Astrocyte of the spinal cord (primary cell): ENCODE data around the gene DISC1.
"Not testable (repeated sequence)": the region's sequence is repeated elsewhere in the genome, so short reads cannot be mapped to it uniquely, and the experiment has no call there.

ENCODE experiments used
- DNase-seq: peaks from one replicate; pipeline ENCODE4 v3.0.0; 2011; ENCODE audit warnings: low read depth, low spot score
- H3K4me3 ChIP-seq: 2 replicates; pipeline ENCODE4 v1.5.1; 2011; ENCODE audit warnings: low read depth, mild to moderate bottlenecking, low read length, moderate library complexity
- in situ Hi-C: cut with HindIII; loops from 2 replicates; pipeline ENCODE4 v1.10.0; 2017; ENCODE audit warnings: low sequenced_read_pairs
- TF ChIP-seq, protein P1 (sequence below): IDR thresholded peaks from 2 replicates; pipeline ENCODE4 v1.5.1; 2012; ENCODE audit warnings: low read depth, mild to moderate bottlenecking, low read length, inconsistent platforms

The DISC1 gene

DNA sequence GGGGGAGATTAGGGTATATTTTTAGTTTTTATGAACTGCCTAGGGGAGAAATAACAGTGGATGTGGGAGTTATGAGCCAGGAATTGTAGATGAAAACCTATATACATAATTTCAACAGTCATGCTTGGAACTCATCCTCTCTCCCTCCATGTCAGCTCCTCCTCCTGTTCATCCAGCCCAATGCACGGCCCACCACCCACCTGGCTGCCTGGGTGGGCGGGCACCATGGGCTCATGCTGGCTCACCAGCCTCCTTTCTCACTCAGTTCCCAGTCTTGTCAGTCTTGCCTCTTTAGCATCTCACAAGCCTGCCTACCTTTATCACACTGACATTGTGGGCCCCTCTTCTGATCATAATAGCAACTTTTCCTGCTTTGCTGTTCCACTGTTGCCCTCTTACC, 336.0 kb downstream of the DISC1 start:
- in situ Hi-C loops = no loop called here
- DNase-seq = no peak
- H3K4me3 ChIP-seq = no peak overlapping the region
- TF ChIP-seq, protein P1, sequence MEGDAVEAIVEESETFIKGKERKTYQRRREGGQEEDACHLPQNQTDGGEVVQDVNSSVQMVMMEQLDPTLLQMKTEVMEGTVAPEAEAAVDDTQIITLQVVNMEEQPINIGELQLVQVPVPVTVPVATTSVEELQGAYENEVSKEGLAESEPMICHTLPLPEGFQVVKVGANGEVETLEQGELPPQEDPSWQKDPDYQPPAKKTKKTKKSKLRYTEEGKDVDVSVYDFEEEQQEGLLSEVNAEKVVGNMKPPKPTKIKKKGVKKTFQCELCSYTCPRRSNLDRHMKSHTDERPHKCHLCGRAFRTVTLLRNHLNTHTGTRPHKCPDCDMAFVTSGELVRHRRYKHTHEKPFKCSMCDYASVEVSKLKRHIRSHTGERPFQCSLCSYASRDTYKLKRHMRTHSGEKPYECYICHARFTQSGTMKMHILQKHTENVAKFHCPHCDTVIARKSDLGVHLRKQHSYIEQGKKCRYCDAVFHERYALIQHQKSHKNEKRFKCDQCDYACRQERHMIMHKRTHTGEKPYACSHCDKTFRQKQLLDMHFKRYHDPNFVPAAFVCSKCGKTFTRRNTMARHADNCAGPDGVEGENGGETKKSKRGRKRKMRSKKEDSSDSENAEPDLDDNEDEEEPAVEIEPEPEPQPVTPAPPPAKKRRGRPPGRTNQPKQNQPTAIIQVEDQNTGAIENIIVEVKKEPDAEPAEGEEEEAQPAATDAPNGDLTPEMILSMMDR = no peak

DNA sequence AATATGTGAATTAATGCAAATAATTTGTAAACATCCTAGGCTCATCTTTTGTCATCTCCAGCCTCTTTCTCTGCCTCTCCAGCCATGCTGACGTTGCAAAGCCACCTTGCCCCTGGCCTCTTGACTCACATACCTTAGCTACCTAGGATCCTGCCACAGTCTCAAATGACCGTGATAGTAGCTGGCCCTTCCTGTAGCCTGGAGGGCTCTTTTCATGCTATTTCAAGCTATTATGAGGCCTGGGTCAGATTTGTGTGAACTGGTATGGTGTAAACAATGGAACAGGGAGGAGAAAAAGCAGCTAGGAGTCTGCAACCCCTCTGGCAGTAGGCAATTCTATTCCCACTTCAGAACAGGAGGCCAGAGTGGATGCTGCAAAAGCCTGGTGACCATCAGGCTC, 337.7 kb downstream of the DISC1 start:
- H3K4me3 ChIP-seq = no peak overlapping the region
- no peak for DNase-seq
- TF ChIP-seq, protein P1 = no peak
- in situ Hi-C loops = no loop called here

DNA sequence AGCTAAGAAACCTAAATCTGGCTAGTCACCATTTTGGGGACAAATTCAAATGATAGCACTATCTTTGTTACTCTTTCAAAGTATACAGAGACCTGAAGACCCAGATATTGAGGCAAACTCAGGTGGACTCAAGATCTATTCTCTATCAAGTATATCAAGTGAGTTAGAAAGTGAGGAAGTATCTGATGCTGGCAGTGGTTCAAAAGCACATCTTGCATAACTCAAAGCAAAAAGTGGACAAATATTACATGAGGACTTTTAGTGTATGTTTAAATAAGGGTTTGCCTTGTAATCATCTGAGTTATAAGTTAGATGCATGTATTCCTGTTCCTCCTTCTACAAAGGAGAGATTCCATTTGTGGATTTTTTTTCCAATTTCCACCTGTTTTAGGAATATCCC, 338.4 kb downstream of the DISC1 start:
- TF ChIP-seq, protein P1 = no peak
- in situ Hi-C loops = no loop called here
- no peak overlapping the region for H3K4me3 ChIP-seq
- DNase-seq = no peak

DNA sequence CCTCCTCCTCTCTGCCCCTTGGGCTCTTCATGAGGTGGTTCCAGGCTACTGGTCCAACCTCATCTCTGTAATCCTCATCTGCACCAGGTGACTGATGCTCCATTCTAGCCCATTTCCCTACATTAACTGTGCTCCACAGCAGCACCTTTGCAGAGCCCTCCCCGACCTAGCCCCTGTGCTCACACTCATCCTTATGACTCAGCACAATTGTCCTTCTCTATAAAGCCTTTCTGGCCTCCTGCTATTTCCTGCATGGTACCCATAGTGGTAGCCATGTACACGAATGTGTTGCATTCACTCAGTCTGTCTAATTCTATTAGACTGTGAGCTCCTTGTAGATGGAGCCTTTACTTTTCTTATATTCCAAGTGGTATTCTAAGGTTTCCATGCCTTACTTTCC, 339.0 kb downstream of the DISC1 start:
- TF ChIP-seq, protein P1 = no peak
- in situ Hi-C loops = no loop called here
- H3K4me3 ChIP-seq = no peak overlapping the region
- no peak for DNase-seq

DNA sequence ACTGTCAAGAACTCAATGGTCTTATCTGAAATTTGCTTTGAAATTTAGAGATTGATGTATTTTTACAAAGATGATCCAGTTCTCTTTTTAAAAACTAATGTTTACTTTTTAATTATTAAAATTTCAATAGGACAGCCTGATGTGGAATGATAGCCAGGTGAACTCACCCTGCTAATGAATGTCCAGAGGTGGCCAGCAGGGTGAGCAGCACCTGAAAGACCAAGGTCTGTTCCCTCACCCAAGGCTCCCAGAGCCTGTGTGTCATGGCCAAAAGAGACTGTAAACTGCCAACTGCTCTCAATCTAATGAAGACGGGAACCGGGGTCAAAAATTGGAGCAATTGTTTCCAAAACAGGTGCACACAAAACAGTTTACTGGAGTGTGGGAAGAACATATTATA, 340.4 kb downstream of the DISC1 start:
- in situ Hi-C loops = no loop called here
- H3K4me3 ChIP-seq = no peak overlapping the region
- TF ChIP-seq, protein P1 = no peak
- no peak for DNase-seq

DNA sequence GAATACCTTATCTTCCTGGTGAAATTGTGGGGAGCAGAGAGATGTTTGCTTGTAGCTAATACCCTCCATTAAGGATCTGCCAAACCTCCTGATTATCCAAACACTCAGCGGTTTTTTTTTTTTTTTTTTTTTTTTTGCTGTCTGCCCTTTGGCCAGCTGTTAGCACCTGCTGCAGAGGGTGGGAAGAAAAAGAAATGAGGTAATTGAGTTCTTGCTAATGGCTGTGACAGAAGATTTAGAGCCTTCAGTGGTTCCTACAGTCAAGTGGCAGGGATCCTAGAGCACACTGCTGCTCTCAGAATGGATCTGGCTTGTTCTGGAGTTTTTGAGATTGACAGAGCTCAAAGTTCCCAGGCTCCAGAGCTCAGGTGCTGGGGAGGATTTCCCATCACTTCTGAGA, 342.5 kb downstream of the DISC1 start:
- in situ Hi-C loops = no loop called here
- no peak for DNase-seq
- TF ChIP-seq, protein P1 = no peak
- H3K4me3 ChIP-seq = no peak overlapping the region

DNA sequence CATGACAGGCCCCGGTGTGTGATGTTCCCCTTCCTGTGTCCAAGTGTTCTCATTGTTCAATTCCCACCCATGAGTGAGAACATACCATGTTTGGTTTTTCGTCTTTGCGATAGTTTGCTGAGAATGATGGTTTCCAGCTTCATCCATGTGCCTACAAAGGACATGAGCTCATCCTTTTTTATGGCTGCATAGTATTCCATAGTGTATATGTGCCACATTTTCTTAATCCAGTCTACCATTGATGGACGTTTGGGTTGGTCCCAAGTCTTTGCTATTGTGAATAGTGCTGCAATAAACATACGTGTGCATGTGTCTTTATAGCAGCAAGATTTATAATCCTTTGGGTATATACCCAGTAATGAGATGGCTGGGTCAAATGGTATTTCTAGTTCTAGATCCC, 343.2 kb downstream of the DISC1 start:
- in situ Hi-C loops, DNase-seq, H3K4me3 ChIP-seq: not testable (repeated sequence)
